H1 (cell line): ENCODE data around the gene ATG7. TPM values are rescaled to one million over a fixed set of nuclear protein-coding genes. Genes with fewer than 3 reads are reported as not detected.

Experiments
- CTCF ChIA-PET: fragments of 300-600 bp; sonication (Branson Sonifier 250); formaldehyde crosslinking; loops from one replicate; lab custom pipeline; 2021; ENCODE audit not compliant: partially characterized antibody; lab: Charles Lee
- POLR2A ChIA-PET: fragments of 300-600 bp; sonication (Branson Sonifier 250); formaldehyde crosslinking; loops from one replicate; lab custom pipeline; 2021; ENCODE audit warnings: inconsistent platforms; ENCODE audit not compliant: partially characterized antibody; lab: Charles Lee
- DNase-seq, 2 experiments: peaks; one replicate each; pipeline versions ENCODE4 v3.0.0 to v3.0.0-alpha.2; 2010 to 2022; ENCODE audit warnings: low spot score in 2 of 2, low read depth in 1 of 2, mixed read lengths in 1 of 2
- FAIRE-seq: peaks from 2 replicates; lab custom pipeline; 2011; peaks lifted over from hg19 to GRCh38; lab: Jason Lieb, UNC
- H2AFZ ChIP-seq: 2 replicates; pipeline ENCODE4 v1.8.1; 2012; ENCODE audit warnings: low read length, inconsistent platforms
- H2AK5ac ChIP-seq: 2 replicates; pipeline ENCODE4 v1.6.1; 2013; ENCODE audit warnings: low read depth, low read length
- H2BK120ac ChIP-seq: replicated peaks from 2 replicates; pipeline ENCODE3; 2013; ENCODE audit warnings: low read depth, low read length, inconsistent platforms
- H2BK12ac ChIP-seq: 2 replicates; pipeline ENCODE4 v1.6.1; 2013; ENCODE audit warnings: low read depth, low read length
- H2BK15ac ChIP-seq: 2 replicates; pipeline ENCODE4 v1.6.1; 2013; ENCODE audit warnings: low read length
- H2BK20ac ChIP-seq: 2 replicates; pipeline ENCODE4 v1.6.1; 2013; ENCODE audit warnings: low read length
- H2BK5ac ChIP-seq: 2 replicates; pipeline ENCODE4 v1.6.1; 2013; ENCODE audit warnings: low read depth, low read length
- H3K14ac ChIP-seq: 2 replicates; pipeline ENCODE4 v1.6.1; 2013; ENCODE audit warnings: inconsistent platforms; ENCODE audit not compliant: insufficient read length
- H3K18ac ChIP-seq: 2 replicates; pipeline ENCODE4 v1.6.1; 2013; ENCODE audit warnings: low read length; ENCODE audit errors: extremely low read depth
- H3K23ac ChIP-seq: 2 replicates; pipeline ENCODE4 v1.6.1; 2013; ENCODE audit warnings: inconsistent platforms; ENCODE audit not compliant: insufficient read length
- H3K23me2 ChIP-seq: 2 replicates; pipeline ENCODE4 v1.6.1; 2013; ENCODE audit warnings: low read depth, low read length
- H3K27ac ChIP-seq: 2 replicates; pipeline ENCODE4 v1.6.1; 2011; ENCODE audit warnings: low read depth, low read length, inconsistent platforms
- H3K27me3 ChIP-seq, 4 experiments: replicated peaks in 1 of 4; 1 replicate in 1 of 4; 2 replicates in 3 of 4; pipeline versions ENCODE4 v1.6.1 to v1.8.1; 2011 to 2013; ENCODE audit warnings: low read length in 3 of 4, mild to moderate bottlenecking in 3 of 4, inconsistent platforms in 2 of 4, mixed read lengths in 2 of 4, moderate library complexity in 1 of 4; ENCODE audit not compliant: control insufficient read depth in 3 of 4, insufficient read depth in 3 of 4; ENCODE audit errors: extremely low read depth in 1 of 4
- H3K36me3 ChIP-seq, 4 experiments: 2 replicates each; pipeline versions ENCODE4 v1.6.1 to v1.8.1; 2011 to 2013; ENCODE audit warnings: mild to moderate bottlenecking in 4 of 4, low read length in 3 of 4, moderate library complexity in 2 of 4, control low read depth in 1 of 4, inconsistent platforms in 1 of 4; ENCODE audit not compliant: insufficient read depth in 4 of 4, control insufficient read depth in 2 of 4
- H3K4ac ChIP-seq: replicated peaks from 2 replicates; pipeline ENCODE3; 2013; ENCODE audit warnings: low read length, low read depth, mixed read lengths, inconsistent platforms; ENCODE audit not compliant: insufficient read length
- H3K4me1 ChIP-seq, 4 experiments: replicated peaks in 1 of 4; 1 replicate in 1 of 4; 2 replicates in 3 of 4; pipeline versions ENCODE4 v1.6.1 to v1.8.1; 2011 to 2013; ENCODE audit warnings: low read length in 3 of 4, inconsistent platforms in 2 of 4, mixed read lengths in 1 of 4; ENCODE audit not compliant: insufficient read depth in 4 of 4, control insufficient read depth in 3 of 4
- H3K4me2 ChIP-seq, 2 experiments: 2 replicates each; pipeline versions ENCODE4 v1.6.1 to v1.8.1; 2011 to 2013; ENCODE audit warnings: low read depth in 2 of 2, low read length in 2 of 2, control low read depth in 1 of 2, inconsistent platforms in 1 of 2, mild to moderate bottlenecking in 1 of 2; ENCODE audit not compliant: insufficient read depth in 1 of 2
- H3K4me3 ChIP-seq, 4 experiments: fragments of 200-600, 300-600 bp in 1 of 4; sonication (generic), shearing (Covaris generic), sonication (Bioruptor Twin) in 1 of 4; 2 replicates each; pipeline versions ENCODE4 v1.5.1 to v1.8.1; 2011 to 2016; ENCODE audit warnings: low read length in 4 of 4, low read depth in 3 of 4, control low read depth in 2 of 4, inconsistent platforms in 2 of 4, mild to moderate bottlenecking in 2 of 4, mixed read lengths in 1 of 4, moderate library complexity in 1 of 4; ENCODE audit not compliant: insufficient read depth in 2 of 4; ENCODE audit errors: extremely low read depth in 1 of 4
- H3K56ac ChIP-seq: replicated peaks from 2 replicates; pipeline ENCODE3; 2013; ENCODE audit warnings: low read depth, mild to moderate bottlenecking, mixed read lengths, low read length, inconsistent platforms; ENCODE audit not compliant: insufficient read length
- H3K79me1 ChIP-seq: 2 replicates; pipeline ENCODE4 v1.6.1; 2013; ENCODE audit warnings: low read depth, low read length, control low read depth
- H3K79me2 ChIP-seq, 2 experiments: 2 replicates each; pipeline versions ENCODE4 v1.6.1 to v1.8.1; 2012 to 2013; ENCODE audit warnings: low read length in 2 of 2, mild to moderate bottlenecking in 2 of 2, inconsistent platforms in 1 of 2; ENCODE audit not compliant: insufficient read depth in 2 of 2, control insufficient read depth in 1 of 2
- H3K9ac ChIP-seq, 4 experiments: replicated peaks in 1 of 4; 1 replicate in 1 of 4; 2 replicates in 3 of 4; pipeline versions ENCODE4 v1.6.1 to v1.8.1; 2011 to 2013; ENCODE audit warnings: low read depth in 3 of 4, low read length in 3 of 4, control low read depth in 2 of 4, mild to moderate bottlenecking in 2 of 4, moderate library complexity in 2 of 4, inconsistent platforms in 1 of 4; ENCODE audit errors: extremely low read depth in 1 of 4
- H3K9me3 ChIP-seq, 2 experiments: 2 replicates each; pipeline versions ENCODE4 v1.6.1 to v1.8.1; 2012 to 2013; ENCODE audit warnings: mild to moderate bottlenecking in 2 of 2, moderate library complexity in 2 of 2, control low read depth in 1 of 2, inconsistent platforms in 1 of 2, low read depth in 1 of 2, low read length in 1 of 2, mixed read lengths in 1 of 2; ENCODE audit not compliant: insufficient read depth in 2 of 2
- H4K20me1 ChIP-seq, 2 experiments: replicated peaks in 1 of 2; 2 replicates each; pipeline versions ENCODE3 to v1.8.1; 2011 to 2013; ENCODE audit warnings: inconsistent platforms in 2 of 2, low read length in 2 of 2, mild to moderate bottlenecking in 1 of 2; ENCODE audit not compliant: insufficient read depth in 2 of 2, control insufficient read depth in 1 of 2
- H4K5ac ChIP-seq: 2 replicates; pipeline ENCODE4 v1.6.1; 2013; ENCODE audit warnings: low read length, low read depth, mixed read lengths, inconsistent platforms; ENCODE audit not compliant: insufficient read length
- H4K8ac ChIP-seq: 2 replicates; pipeline ENCODE4 v1.8.0; 2013; ENCODE audit warnings: mild to moderate bottlenecking, moderate library complexity, low read length, inconsistent platforms; ENCODE audit not compliant: insufficient read depth; ENCODE audit errors: extremely low read depth
- H4K91ac ChIP-seq: replicated peaks from 2 replicates; pipeline ENCODE3; 2013; ENCODE audit warnings: low read length, mixed read lengths, inconsistent platforms; ENCODE audit not compliant: insufficient read length
- EZH2 ChIP-seq: fragments of 200-600 bp; sonication (generic); IDR thresholded peaks from 2 replicates; pipeline ENCODE4 v1.7.1; 2012; ENCODE audit warnings: low read depth, mild to moderate bottlenecking, moderate library complexity, low read length, inconsistent platforms; ENCODE audit not compliant: severe bottlenecking
- GABPA ChIP-seq: IDR thresholded peaks from 2 replicates; pipeline ENCODE4 v1.6.1; 2011; ENCODE audit warnings: mild to moderate bottlenecking, low read length, moderate library complexity, borderline replicate concordance; ENCODE audit not compliant: insufficient read depth
- RAD21 ChIP-seq, 2 experiments: IDR thresholded peaks in 1 of 2; conservative IDR thresholded peaks in 1 of 2; 2 replicates each; pipeline ENCODE4 v1.6.1; 2011; ENCODE audit warnings: low read depth in 2 of 2, low read length in 2 of 2, improper control_type of control experiment in 1 of 2, inconsistent platforms in 1 of 2, mild to moderate bottlenecking in 1 of 2, moderate library complexity in 1 of 2
- SIRT6 ChIP-seq: IDR thresholded peaks from one replicate; pipeline ENCODE4 v1.7.1; 2012; ENCODE audit warnings: low read length, inconsistent platforms
- WGBS, 2 experiments: shearing (Covaris generic) in 1 of 2; methylation state at CpG; one replicate each; pipeline versions ENCODE4 v1.1.6 to v1.1.7; 2013 to 2015; ENCODE audit warnings: low lambda C conversion rate in 2 of 2, mixed read lengths in 2 of 2, inconsistent platforms in 1 of 2, low coverage in 1 of 2, missing lambda C conversion rate in 1 of 2; ENCODE audit not compliant: insufficient replicate concordance in 2 of 2, insufficient coverage in 1 of 2, insufficient read length in 1 of 2; ENCODE audit errors: extremely low coverage in 1 of 2, missing lambda C conversion rate in 1 of 2; 5-methylcytosine and 5-hydroxymethylcytosine counted together
- polyA plus RNA-seq, 7 experiments: library from polyadenylated mRNA; depleted of rRNA in 3 of 7; stranded (reverse) in 5 of 7; unstranded in 2 of 7; fragments of >200 nt in 5 of 7; fragments of 200-250 nt in 2 of 7; gene quantifications; 1 replicate in 5 of 7; 2 replicates in 1 of 7; 4 replicates in 1 of 7; pipeline versions ENCODE4 v1.2.1 to v1.2.3, GENCODE V29; 2011 to 2013; ENCODE audit warnings: missing spikeins in 2 of 7, mixed read lengths in 2 of 7
- total RNA-seq: library from RNA; stranded (reverse); fragmentation: NEBNext Ultra II Directional; extraction: Animal tissue kit (Norgen Biotek cat#: 25700); gene quantifications from 2 replicates; pipeline ENCODE4 v1.2.1, GENCODE V29; 2021
- TF ChIP-seq, protein P1 (sequence below): IDR thresholded peaks from 2 replicates; pipeline ENCODE4 v1.6.1; 2012; ENCODE audit warnings: inconsistent platforms
- TF ChIP-seq, protein P2 (sequence below): IDR thresholded peaks from 2 replicates; pipeline ENCODE4 v1.6.1; 2012; ENCODE audit warnings: inconsistent platforms

ATG7 gene
- total and polyA plus RNA-seq, 2 of the 8 experiments (the other 6 are each of a cell fraction or from before 2014, with no cell fraction given): 15.0 to 19.1 TPM

DNA sequence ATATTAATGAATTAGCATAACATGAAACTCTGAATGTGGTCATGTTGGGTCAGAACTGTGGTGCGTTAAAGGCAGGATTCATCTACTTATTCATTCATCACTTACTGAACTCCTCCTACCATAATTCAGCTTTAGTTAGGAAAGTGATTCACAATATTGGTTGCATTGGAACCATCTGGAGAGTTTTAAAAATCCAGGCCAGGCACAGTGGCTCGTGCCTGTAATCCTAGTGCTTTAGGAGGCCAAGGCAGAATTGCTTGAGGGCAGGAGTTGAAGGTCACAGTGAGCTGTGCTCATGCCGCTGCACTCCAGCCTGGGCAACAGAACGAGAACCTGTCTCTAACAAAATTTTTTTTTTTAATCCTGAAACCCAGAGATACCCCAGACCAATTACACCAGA, 44.2 kb upstream of the ATG7 start:
- Histone ChIP-seq H2BK5ac (no peak overlapping the region), H3K4me2 (no peak overlapping the region), H3K23me2 (no peaks in the 10 kb centered on the region), H2BK15ac (no peak overlapping the region), H3K27ac (no peak overlapping the region), H3K23ac (no peak overlapping the region), H4K91ac (no peak overlapping the region), H3K79me2 (no peaks in the 10 kb centered on the region), H3K9ac (no peak overlapping the region), H2BK12ac (no peak overlapping the region), H3K4me1 (no peaks in the 10 kb centered on the region), H2AK5ac (no peak overlapping the region), H3K27me3 (no peaks in the 10 kb centered on the region), H2AFZ (no peak overlapping the region), H3K9me3 (no peaks in the 10 kb centered on the region), H3K14ac (no peak overlapping the region), H3K4me3 (no peak overlapping the region), H3K36me3 (no peaks in the 10 kb centered on the region), H3K18ac (no peak overlapping the region), H4K8ac (no peak overlapping the region), H3K79me1 (no peaks in the 10 kb centered on the region), H3K4ac (no peak overlapping the region), H3K56ac (no peak overlapping the region), H4K20me1 (no peaks in the 10 kb centered on the region), H4K5ac (no peak overlapping the region), H2BK20ac (no peak overlapping the region), H2BK120ac (no peak overlapping the region)
- WGBS, 2 experiments: 82% methylated on average over 4 of the region's 4 CpGs; no CpG with 5 or more reads in 1 of the 2 experiments
- DNase-seq: no peak
- no peak for FAIRE-seq
- CTCF ChIA-PET: interaction anchor here (0.6 to 1.6 kb wide), 2 partner anchors 8 to 247 kb away, joined by 3 to 7 read pairs; no protein-coding TSS in a partner anchor
- TF ChIP-seq, protein P1, sequence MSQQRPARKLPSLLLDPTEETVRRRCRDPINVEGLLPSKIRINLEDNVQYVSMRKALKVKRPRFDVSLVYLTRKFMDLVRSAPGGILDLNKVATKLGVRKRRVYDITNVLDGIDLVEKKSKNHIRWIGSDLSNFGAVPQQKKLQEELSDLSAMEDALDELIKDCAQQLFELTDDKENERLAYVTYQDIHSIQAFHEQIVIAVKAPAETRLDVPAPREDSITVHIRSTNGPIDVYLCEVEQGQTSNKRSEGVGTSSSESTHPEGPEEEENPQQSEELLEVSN: no peak
- no peak for TF ChIP-seq SIRT6
- no peak for TF ChIP-seq GABPA
- TF ChIP-seq EZH2: no peak
- TF ChIP-seq, protein P2, sequence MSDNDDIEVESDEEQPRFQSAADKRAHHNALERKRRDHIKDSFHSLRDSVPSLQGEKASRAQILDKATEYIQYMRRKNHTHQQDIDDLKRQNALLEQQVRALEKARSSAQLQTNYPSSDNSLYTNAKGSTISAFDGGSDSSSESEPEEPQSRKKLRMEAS: no peak
- TF ChIP-seq RAD21 (IDR thresholded peaks at IDR 0.05 in 1 of 2, conservative IDR thresholded peaks at IDR 0.05 in 1 of 2; ENCODE audit: low read depth in 2 of 2, low read length in 2 of 2): no peak
- POLR2A ChIA-PET: no interaction called here
